SK-N-SH (cell line): ENCODE measurements around the gene HOXC5.

Experiments used
- CTCF ChIP-seq: fragments of 200-600 bp; sonication (generic); IDR thresholded peaks from 2 replicates; pipeline ENCODE4 v1.6.1; 2017; ENCODE audit warnings: antibody characterized with exemption, mild to moderate bottlenecking, moderate library complexity
- EP300 ChIP-seq, 2 experiments: IDR thresholded peaks; 2 replicates each; pipeline versions ENCODE4 v1.4.0 to v1.6.1; 2012; ENCODE audit warnings: borderline replicate concordance in 1 of 2, low read depth in 1 of 2, low read length in 1 of 2
- JUND ChIP-seq: IDR thresholded peaks from 2 replicates; pipeline ENCODE4 v1.4.0; 2012
- TAF1 ChIP-seq: IDR thresholded peaks from 2 replicates; pipeline ENCODE4 v1.6.1; 2012; ENCODE audit warnings: low read depth, mild to moderate bottlenecking, low read length, moderate library complexity, borderline replicate concordance
- TEAD4 ChIP-seq: IDR thresholded peaks from 2 replicates; pipeline ENCODE4 v1.4.0; 2012; ENCODE audit warnings: mild to moderate bottlenecking, borderline replicate concordance; ENCODE audit not compliant: insufficient read depth
- USF2 ChIP-seq: fragments of 150-350 bp; IDR thresholded peaks from 2 replicates; pipeline ENCODE4 v1.6.1; 2017; ENCODE audit warnings: antibody characterized with exemption, low read length, low read depth, borderline replicate concordance

DNA sequence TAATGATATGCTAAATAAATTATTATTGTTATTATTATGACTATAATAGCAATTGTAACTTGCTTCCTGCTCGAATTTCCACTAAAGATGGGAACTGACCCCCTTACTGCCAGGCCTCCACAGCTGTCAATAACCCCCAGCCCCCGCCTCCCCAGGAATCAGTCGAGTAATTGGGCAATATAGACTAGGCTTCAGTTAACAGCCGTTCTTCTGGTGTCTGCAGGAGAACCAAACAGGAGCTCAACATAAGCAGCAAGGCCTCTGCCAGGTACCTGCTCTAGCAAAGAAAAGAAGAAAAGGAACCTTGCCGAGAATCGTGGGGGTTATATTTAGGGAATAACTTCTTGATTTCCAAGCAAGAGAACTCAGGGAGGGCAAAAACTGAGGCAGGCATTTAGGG, 42.6 kb downstream of the HOXC5 start:
- TF ChIP-seq CTCF = no peak
- no peak for TF ChIP-seq TEAD4
- TF ChIP-seq TAF1 = no peak
- no peak for TF ChIP-seq JUND
- no peak for TF ChIP-seq USF2
- TF ChIP-seq EP300 (IDR thresholded peaks at IDR 0.05; ENCODE audit: borderline replicate concordance in 1 of 2, low read depth in 1 of 2, low read length in 1 of 2) = no peak
